HFF-Myc (cell line): Measurements from ENCODE around the gene PLCD1.
"Not testable (repeated sequence)": the region's sequence is repeated elsewhere in the genome, so short reads cannot be mapped to it uniquely, and the experiment has no call there.

ENCODE experiments used
- DNase-seq: peaks from one replicate; pipeline ENCODE4 v3.0.0-alpha.2; 2011; ENCODE audit warnings: low read depth; ENCODE audit errors: extremely low read depth
- H3K4me3 ChIP-seq: replicated peaks from 2 replicates; pipeline ENCODE4 v1.5.1; 2011; ENCODE audit warnings: low read depth, mild to moderate bottlenecking, control low read depth, low read length
- TF ChIP-seq, protein P1 (sequence below): IDR thresholded peaks from 2 replicates; pipeline ENCODE4 v1.5.1; 2012; ENCODE audit warnings: mild to moderate bottlenecking, low read depth, low read length, control low read depth; ENCODE audit errors: missing control alignments

The PLCD1 gene

DNA sequence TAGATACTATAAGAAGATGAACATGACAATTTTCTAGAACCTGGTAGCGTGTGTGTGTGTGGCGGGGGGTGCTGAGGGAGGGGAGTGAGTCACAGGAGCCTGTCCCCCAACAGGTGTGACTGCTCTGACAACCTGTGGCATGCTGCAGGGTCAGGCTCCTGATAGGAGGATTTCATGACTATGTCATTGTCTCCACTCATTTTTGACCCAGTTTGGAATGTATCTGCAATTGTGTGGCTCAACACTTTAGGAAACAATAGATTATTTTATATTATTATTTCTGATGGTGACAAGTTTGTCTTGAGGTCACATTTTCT lies 48.1 kb downstream of the PLCD1 start:
- no peak for DNase-seq
- no peak overlapping the region for H3K4me3 ChIP-seq

DNA sequence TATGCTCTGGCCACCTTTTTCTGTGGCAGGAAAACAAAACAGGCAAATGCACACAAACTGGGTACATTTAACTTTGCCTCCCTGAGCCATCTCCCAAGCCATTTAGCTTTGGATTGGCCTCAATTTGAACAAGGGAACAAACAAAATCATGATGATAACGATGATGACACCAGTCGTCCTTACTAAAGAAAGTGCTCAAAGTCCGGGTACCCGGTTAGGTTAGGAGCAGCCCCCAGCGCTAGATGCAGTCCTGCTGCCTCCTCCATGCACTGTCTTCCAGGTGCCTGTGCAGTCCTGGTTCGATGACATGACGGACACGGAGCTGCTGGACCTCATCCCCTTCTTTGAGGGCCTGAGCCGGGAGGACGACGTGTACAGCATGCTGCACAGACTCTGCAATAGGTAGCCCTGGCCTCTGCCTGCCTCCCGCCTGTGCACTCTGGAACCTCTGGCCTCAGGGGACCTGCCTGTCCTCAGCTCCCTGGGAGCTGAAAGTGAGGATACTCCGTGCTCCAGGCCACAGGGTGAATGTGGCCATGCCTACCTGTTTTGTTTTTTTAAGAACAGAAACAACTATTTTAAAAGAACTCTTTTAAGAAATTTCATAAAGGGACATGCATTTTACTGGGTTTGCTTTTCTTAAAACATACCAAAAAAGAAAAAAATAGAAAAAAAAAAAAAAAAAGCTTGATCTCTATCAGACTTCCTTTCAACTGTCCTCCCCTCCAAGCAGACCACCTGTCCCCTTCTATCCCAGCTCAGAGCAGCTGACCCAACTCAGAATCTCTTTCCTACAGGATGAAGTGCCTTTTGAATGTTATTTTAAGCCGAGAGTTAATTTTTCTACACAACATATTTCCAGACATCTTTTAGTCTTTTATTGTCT lies 48.7 kb downstream of the PLCD1 start:
- TF ChIP-seq, protein P1, sequence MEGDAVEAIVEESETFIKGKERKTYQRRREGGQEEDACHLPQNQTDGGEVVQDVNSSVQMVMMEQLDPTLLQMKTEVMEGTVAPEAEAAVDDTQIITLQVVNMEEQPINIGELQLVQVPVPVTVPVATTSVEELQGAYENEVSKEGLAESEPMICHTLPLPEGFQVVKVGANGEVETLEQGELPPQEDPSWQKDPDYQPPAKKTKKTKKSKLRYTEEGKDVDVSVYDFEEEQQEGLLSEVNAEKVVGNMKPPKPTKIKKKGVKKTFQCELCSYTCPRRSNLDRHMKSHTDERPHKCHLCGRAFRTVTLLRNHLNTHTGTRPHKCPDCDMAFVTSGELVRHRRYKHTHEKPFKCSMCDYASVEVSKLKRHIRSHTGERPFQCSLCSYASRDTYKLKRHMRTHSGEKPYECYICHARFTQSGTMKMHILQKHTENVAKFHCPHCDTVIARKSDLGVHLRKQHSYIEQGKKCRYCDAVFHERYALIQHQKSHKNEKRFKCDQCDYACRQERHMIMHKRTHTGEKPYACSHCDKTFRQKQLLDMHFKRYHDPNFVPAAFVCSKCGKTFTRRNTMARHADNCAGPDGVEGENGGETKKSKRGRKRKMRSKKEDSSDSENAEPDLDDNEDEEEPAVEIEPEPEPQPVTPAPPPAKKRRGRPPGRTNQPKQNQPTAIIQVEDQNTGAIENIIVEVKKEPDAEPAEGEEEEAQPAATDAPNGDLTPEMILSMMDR = no peak
- no peak overlapping the region for H3K4me3 ChIP-seq
- no peak for DNase-seq

More for the DNA sequence above, 48.1 kb downstream of the PLCD1 start:
- TF ChIP-seq, protein P1 = no peak

DNA sequence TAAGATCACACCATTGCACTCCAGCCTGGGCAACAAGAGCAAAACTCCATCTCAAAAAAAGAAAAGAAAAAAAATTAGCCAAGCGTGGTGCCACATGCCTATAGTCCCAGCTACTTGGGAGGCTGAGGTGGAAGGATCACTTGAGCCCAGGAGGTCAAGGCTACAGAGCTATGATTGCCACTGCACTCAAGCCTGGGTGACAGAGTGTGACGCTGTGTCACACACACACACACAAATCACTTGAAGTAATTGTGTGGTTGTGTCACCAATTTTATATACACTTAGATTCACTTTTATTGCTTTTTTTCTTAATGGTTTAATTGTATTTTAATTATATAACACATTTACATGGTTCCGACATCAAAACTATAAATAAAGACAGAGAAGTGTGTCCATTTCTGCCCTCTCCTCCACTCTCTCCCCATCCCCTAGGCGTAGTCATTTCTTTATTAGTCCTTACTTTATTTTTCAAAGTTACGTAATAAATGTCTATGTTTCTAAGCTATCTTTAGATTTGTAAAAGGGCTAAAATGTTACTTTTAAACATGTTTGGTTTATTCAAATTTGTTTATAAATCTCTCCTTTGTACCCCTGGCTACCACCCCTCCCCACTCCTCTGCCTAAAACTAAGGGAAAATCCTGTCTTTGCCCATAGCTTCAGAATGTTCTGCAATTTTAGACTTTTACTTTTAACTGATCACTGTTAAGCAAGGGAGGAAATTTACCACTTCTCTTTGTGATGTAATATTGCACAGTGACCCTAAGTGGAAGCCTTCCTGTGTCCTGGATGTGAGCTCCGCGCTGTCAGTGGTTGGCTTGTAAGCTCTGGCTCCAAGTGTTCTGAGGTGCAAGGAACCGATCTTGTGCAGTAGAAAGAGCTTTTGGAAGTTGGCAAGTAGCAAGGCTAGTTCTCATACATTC lies 49.6 kb downstream of the PLCD1 start:
- H3K4me3 ChIP-seq = no peak overlapping the region
- TF ChIP-seq, protein P1 = no peak
- DNase-seq = no peak

DNA sequence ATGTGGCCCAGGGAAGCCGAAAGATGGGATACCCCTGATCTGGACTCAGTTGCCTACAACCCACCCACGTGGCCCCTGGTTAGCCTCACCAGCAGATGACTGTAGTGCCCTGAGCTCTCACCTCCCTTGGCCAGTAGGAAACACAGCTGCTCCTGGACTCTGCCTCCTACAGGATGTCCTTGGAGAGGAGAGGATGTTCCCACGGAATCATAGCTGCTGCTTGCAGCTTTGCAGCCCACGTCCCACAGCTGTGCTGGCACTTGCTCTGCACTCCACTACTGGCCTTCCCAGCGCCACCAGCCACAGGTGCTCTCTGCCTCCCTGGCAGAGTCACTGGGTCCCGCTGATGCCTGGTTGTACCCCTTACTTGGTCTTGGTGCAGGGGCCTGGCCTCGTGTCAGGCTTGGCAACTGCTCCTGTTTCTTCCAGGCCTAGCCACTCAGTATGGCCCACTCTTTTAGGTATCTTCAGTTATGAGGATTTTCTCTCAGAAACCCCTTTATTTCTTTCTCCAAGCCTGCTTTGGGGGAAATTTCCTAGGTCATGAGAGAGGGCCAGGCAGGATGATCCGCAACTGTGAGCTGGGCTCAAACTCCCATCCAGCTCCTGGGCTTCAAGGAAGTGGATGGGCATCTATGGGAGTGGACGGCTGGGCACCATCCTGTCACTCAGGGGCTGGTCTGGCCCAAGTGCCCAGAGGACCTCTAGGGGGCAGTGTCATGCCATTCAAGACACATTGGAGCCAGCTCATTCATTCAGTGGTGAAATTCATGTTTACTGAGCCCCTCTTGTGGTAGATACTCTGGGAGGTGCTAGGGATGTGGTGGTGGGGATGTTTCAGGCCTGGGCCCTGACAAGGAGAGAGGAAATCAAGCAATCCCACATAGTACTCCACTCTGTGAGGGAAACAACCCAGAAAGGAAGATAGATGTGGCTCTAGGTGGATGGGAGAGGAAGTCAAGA lies 55.0 kb downstream of the PLCD1 start:
- TF ChIP-seq, protein P1 = peak; percentile 83
- no peak overlapping the region for H3K4me3 ChIP-seq
- no peak for DNase-seq

DNA sequence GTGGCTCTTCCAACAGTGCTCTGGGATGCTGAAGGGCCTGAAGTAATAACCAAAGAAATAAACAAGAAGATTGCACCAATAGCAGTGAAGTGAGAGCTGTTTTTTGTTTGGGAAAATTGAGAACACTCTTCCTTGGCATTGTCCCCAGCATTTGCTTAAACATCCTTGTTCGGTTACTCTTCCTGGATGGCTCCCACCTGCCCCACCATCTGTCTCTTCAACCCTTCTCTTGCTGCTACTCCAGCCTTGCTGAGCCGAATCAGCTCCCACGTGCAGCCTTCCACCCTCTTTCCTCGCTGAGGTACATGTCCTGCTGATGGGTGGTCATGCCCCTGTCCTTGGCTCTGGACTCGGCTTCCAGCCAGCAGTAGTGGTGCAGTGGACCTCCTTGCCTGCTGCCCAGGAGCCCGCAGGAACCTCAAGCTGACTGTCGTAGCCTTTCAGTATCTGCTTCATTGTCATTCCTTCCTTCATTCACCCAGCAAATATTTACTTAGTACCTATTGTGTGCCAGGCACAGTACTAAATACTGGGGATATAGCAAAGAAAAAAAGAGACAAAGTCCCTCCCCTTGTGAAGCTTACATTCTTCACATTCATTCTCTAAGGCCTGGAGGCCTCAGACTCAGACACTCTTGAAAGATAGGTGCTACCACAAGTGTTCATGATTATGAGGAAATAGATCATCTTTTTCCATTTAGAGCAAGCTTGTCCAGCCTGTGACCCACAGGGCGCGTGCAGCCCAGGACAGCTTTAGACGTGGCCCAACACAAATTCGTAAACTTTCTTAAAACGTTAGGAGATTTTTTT lies 56.0 kb downstream of the PLCD1 start:
- H3K4me3 ChIP-seq = no peak overlapping the region
- TF ChIP-seq, protein P1 = no peak
- no peak for DNase-seq

DNA sequence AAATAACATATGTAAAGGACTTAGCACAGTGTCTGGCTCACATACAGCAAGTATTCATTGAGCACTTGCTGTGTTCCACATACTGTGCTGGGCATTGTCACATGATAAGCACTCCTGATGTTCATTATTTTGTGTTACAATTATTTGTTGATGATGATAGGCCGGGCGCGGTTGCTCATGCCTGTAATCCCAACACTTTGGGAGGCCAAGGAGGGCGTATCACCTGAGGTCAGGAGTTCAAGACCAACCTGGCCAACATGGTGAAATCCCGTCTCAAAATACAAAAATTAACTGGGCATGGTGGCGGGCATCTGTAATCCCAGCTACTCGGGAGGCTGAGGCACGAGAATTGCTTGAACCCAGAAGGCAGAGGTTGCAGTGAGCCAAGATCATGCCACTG lies 57.4 kb downstream of the PLCD1 start:
- not testable (repeated sequence) for H3K4me3 ChIP-seq, DNase-seq
